Immature natural killer cell (primary cell): ENCODE data around the gene SPRR2G. TPM values are rescaled to one million over a fixed set of nuclear protein-coding genes. Genes with fewer than 3 reads are reported as not detected.
"Not testable (repeated sequence)": the region's sequence is repeated elsewhere in the genome, so short reads cannot be mapped to it uniquely, and the experiment has no call there.

Source experiments
- DNase-seq, 3 donors: peaks; one replicate each; pipeline ENCODE4 v3.0.0; 2022; ENCODE audit warnings: mixed read lengths in 1 of 3
- H3K27ac Mint-ChIP-seq, 6 donors: one replicate each; pipeline ENCODE4 v1.8.0; 2020; ENCODE audit warnings: mixed read lengths in 6 of 6, mild to moderate bottlenecking in 5 of 6, inconsistent platforms in 4 of 6, moderate library complexity in 3 of 6
- H3K27me3 Mint-ChIP-seq, 3 donors: one replicate each; pipeline ENCODE4 v1.8.0; 2020 to 2021; ENCODE audit warnings: low read depth in 3 of 3, mild to moderate bottlenecking in 3 of 3, mixed read lengths in 3 of 3, moderate library complexity in 3 of 3, inconsistent platforms in 1 of 3
- H3K36me3 Mint-ChIP-seq, 3 donors: one replicate each; pipeline ENCODE4 v1.8.0; 2020; ENCODE audit warnings: mixed read lengths in 3 of 3, inconsistent platforms in 2 of 3, mild to moderate bottlenecking in 2 of 3
- H3K4me1 Mint-ChIP-seq, 2 donors: one replicate each; pipeline ENCODE4 v1.8.0; 2020; ENCODE audit warnings: inconsistent platforms in 2 of 2, mild to moderate bottlenecking in 2 of 2, mixed read lengths in 2 of 2, moderate library complexity in 1 of 2
- H3K4me3 Mint-ChIP-seq, 5 donors: one replicate each; pipeline ENCODE4 v1.8.0; 2020; ENCODE audit warnings: mild to moderate bottlenecking in 5 of 5, mixed read lengths in 5 of 5, inconsistent platforms in 3 of 5, moderate library complexity in 3 of 5
- H3K9me3 Mint-ChIP-seq, 6 donors: one replicate each; pipeline ENCODE4 v1.8.0; 2020; ENCODE audit warnings: mild to moderate bottlenecking in 6 of 6, mixed read lengths in 6 of 6, inconsistent platforms in 4 of 6, moderate library complexity in 3 of 6
- polyA plus RNA-seq, 3 donors: library from polyadenylated mRNA; unstranded; fragments of 300-500 nt; fragmentation: Illumina TruSeq; gene quantifications; one replicate each; pipeline ENCODE4 v1.2.3, GENCODE V29; 2021

Gene SPRR2G
- not detected for polyA plus RNA-seq

GRCh38 chr1:153150846-153151245, at the start of gene SPRR2G:
TSS of gene SPRR2G (minus strand) at chr1:153150890. CDS start at chr1:153150110, 780 bp downstream.
- H3K27me3 Mint-ChIP-seq = peaks cover 2 to 11% (median 9%) of the 10 kb centered on the region in 3 donors
- H3K9me3 Mint-ChIP-seq = peaks cover 0 to 3% (median 0%) of the 10 kb centered on the region in 6 donors
- no peaks in the 10 kb centered on the region for H3K4me1 Mint-ChIP-seq
- DNase-seq = no peak
- no peak within 1 kb of the TSS for H3K4me3 Mint-ChIP-seq
- H3K36me3 Mint-ChIP-seq = no peaks in the 10 kb centered on the region
- H3K27ac Mint-ChIP-seq = no peak within 1 kb of the TSS

- Mint-ChIP-seq H3K9me3 (peaks cover 0 to 1% (median 0%) of the 10 kb centered on the region in 6 donors), H3K4me1 (no peaks in the 10 kb centered on the region), H3K4me3 (no peak overlapping the region), H3K36me3 (no peaks in the 10 kb centered on the region), H3K27me3 (peaks cover 5 to 12% (median 9%) of the 10 kb centered on the region in 3 donors), H3K27ac (no peak overlapping the region)
- DNase-seq = no peak
Observed at GRCh38 chr1:153195216-153195615, 44.5 kb upstream of the SPRR2G start.

DNA sequence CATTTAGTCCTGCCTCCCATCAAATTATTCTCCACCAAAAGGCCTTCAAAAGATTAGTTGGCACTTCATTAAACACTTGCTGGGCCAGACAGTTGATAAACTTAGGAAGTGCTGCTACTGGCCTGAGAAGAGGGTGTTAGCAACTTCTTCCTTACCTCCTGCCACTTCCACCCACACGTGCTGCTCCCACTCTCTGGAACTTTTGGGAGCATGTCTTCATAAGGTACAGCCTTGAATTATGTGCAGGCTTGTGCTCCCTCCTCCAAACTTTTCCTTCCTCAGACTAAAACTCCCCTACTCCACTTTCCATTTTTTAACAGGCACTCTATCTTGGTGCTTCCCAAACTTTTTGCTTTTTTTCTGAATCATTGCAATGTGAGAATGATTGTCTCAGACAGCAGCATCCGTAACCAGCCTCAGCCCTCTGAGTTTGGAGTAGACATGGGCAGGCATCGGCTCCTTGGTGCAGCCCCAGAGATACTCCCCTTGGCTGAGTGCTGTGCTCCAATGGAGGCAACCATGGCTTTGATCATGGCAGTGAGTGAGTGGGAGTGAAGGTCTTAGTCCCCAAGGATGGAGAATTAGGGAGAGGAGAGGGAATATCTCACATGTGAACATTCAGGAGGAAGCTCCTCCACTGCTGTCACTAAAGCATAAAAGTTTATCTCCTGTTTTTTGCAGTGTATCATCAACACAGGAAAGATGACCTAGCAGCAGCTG, 43.8 kb upstream of the SPRR2G start:
- H3K4me1 Mint-ChIP-seq = no peaks in the 10 kb centered on the region
- no peak overlapping the region for H3K4me3 Mint-ChIP-seq
- H3K9me3 Mint-ChIP-seq = peaks cover 0 to 1% (median 0%) of the 10 kb centered on the region in 6 donors
- no peaks in the 10 kb centered on the region for H3K36me3 Mint-ChIP-seq
- no peak overlapping the region for H3K27ac Mint-ChIP-seq
- DNase-seq = no peak
- peaks cover 7 to 12% (median 12%) of the 10 kb centered on the region in 3 donors for H3K27me3 Mint-ChIP-seq

- Mint-ChIP-seq H3K27me3 (peaks cover 9 to 14% (median 12%) of the 10 kb centered on the region in 3 donors), H3K4me1 (no peaks in the 10 kb centered on the region), H3K4me3 (no peak overlapping the region), H3K27ac (no peak overlapping the region), H3K9me3 (peaks cover 0 to 4% (median 0%) of the 10 kb centered on the region in 6 donors), H3K36me3 (no peaks in the 10 kb centered on the region)
- DNase-seq = no peak
Observed at GRCh38 chr1:153192697-153193096, 42.0 kb upstream of the SPRR2G start.

- no peak overlapping the region for H3K4me3 Mint-ChIP-seq
- no peak overlapping the region for H3K27ac Mint-ChIP-seq
- no peaks in the 10 kb centered on the region for H3K36me3 Mint-ChIP-seq
- H3K9me3 Mint-ChIP-seq = peaks cover 0 to 8% (median 3%) of the 10 kb centered on the region in 6 donors
- H3K4me1 Mint-ChIP-seq = no peaks in the 10 kb centered on the region
- DNase-seq = no peak
- H3K27me3 Mint-ChIP-seq = peaks cover 13 to 27% (median 13%) of the 10 kb centered on the region in 3 donors
Observed at GRCh38 chr1:153190373-153190772, 39.7 kb upstream of the SPRR2G start.

GRCh38 chr1:153188301-153188700, 37.6 kb upstream of the SPRR2G start:
- H3K4me1 Mint-ChIP-seq, H3K36me3 Mint-ChIP-seq, H3K4me3 Mint-ChIP-seq, H3K27ac Mint-ChIP-seq, DNase-seq: not testable (repeated sequence)
- peaks cover 0 to 14% (median 5%) of the 10 kb centered on the region in 6 donors for H3K9me3 Mint-ChIP-seq
- peaks cover 9 to 34% (median 17%) of the 10 kb centered on the region in 3 donors for H3K27me3 Mint-ChIP-seq

DNA sequence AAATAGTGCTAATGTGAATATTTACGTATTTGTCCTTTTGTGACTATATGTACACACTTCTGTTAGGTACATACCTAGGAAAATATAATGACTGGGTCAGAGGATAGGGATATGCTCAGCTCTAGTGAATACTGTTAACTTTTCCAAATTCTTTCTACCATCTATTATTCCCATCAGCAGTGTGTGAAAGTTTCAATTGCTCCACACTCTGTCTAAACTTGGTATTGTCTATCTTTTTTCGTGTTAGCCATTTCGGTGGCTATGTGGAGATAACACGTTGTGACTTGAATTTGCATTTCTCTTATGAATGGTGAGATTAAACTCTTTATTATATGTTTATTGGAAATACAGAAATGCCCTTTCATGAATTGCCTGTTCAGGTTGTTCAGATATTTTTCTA, 29.9 kb upstream of the SPRR2G start:
- H3K36me3 Mint-ChIP-seq = no peaks in the 10 kb centered on the region
- no peaks in the 10 kb centered on the region for H3K4me1 Mint-ChIP-seq
- no peak overlapping the region for H3K4me3 Mint-ChIP-seq
- H3K27ac Mint-ChIP-seq = no peak overlapping the region
- H3K27me3 Mint-ChIP-seq = peaks cover 9 to 10% (median 9%) of the 10 kb centered on the region in 3 donors
- DNase-seq = no peak
- peaks cover 0 to 6% (median 3%) of the 10 kb centered on the region in 6 donors for H3K9me3 Mint-ChIP-seq

DNA sequence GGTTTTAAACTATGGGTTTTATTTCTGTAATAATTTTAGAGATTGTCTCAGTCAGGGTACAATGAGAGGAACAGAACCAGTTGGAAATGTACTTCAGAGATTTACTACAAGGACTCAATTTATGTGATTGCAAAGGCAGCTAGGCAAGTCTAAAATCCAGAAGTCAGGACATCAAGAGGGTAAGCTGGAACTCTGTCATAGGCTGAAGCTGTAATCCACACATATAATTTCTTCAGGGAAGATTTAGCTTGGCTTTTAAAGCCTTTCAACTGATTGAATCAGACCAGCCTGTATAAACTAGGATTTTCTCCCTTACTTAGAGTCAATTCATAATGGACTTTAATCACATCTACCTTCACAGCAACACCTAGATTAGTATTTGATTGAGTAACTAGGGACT, 28.2 kb upstream of the SPRR2G start:
- H3K27me3 Mint-ChIP-seq = peaks cover 2 to 10% (median 8%) of the 10 kb centered on the region in 3 donors
- no peak overlapping the region for H3K27ac Mint-ChIP-seq
- no peak for DNase-seq
- H3K4me3 Mint-ChIP-seq = no peak overlapping the region
- no peaks in the 10 kb centered on the region for H3K36me3 Mint-ChIP-seq
- H3K9me3 Mint-ChIP-seq = no peaks in the 10 kb centered on the region
- no peaks in the 10 kb centered on the region for H3K4me1 Mint-ChIP-seq

GRCh38 chr1:153174624-153175023, 23.9 kb upstream of the SPRR2G start:
- DNase-seq = no peak
- H3K27ac Mint-ChIP-seq = no peak overlapping the region
- H3K4me1 Mint-ChIP-seq = no peaks in the 10 kb centered on the region
- H3K9me3 Mint-ChIP-seq = no peaks in the 10 kb centered on the region
- no peaks in the 10 kb centered on the region for H3K36me3 Mint-ChIP-seq
- peaks cover 0 to 5% (median 3%) of the 10 kb centered on the region in 3 donors for H3K27me3 Mint-ChIP-seq
- H3K4me3 Mint-ChIP-seq = no peak overlapping the region

GRCh38 chr1:153168686-153169085, 18.0 kb upstream of the SPRR2G start:
- Mint-ChIP-seq H3K36me3 (no peaks in the 10 kb centered on the region), H3K4me1 (no peaks in the 10 kb centered on the region), H3K4me3 (no peak overlapping the region), H3K27me3 (peaks cover 2 to 6% (median 3%) of the 10 kb centered on the region in 3 donors), H3K27ac (no peak overlapping the region), H3K9me3 (no peaks in the 10 kb centered on the region)
- no peak for DNase-seq

DNA sequence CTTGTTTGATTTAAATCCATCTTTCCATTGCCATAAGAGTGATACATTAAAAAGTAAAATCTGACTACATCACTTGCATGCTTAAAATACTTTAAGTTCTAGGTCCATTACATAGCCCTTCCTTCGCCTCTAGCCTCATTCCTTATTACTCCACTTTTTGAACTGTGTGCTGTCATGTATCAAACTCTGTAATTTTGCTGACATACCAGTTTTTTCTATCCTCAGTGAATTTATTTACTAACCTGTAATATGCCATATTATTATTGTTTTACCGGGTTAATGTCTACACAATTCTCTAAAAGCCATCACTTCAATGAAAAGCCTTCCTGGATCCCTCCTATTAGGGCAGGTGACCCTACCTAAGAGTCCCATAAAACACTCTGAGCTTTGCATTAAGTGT, 4.9 kb upstream of the SPRR2G start:
- H3K27ac Mint-ChIP-seq = no peak overlapping the region
- peaks cover 0 to 4% (median 2%) of the 10 kb centered on the region in 3 donors for H3K27me3 Mint-ChIP-seq
- DNase-seq = no peak
- no peak overlapping the region for H3K4me3 Mint-ChIP-seq
- peaks cover 0 to 5% (median 0%) of the 10 kb centered on the region in 3 donors for H3K36me3 Mint-ChIP-seq
- peaks cover 0 to 9% (median 7%) of the 10 kb centered on the region in 6 donors for H3K9me3 Mint-ChIP-seq
- no peaks in the 10 kb centered on the region for H3K4me1 Mint-ChIP-seq

DNA sequence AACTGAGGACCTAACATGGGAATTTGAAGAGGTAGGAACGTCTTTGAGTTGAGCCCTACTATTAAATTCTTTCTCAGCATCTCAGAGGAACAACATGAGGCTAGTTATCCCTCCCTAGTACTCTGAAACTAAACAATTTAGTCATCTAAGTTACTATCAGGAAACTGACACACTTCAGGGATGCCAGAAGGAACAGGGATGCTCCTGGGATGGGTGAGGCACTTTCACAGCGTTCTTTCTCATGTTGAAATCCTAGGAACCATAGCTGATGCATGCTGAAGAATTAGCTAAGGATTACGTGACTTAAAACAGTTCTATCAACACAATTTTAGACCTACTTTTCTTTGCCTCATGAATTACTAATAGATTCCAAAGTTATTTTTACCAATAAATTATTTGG, 1.8 kb upstream of the SPRR2G start:
- no peak for DNase-seq
- no peak overlapping the region for H3K4me3 Mint-ChIP-seq
- H3K27me3 Mint-ChIP-seq = peaks cover 2 to 10% (median 9%) of the 10 kb centered on the region in 3 donors
- H3K4me1 Mint-ChIP-seq = no peaks in the 10 kb centered on the region
- H3K9me3 Mint-ChIP-seq = peaks cover 0 to 5% (median 0%) of the 10 kb centered on the region in 6 donors
- H3K27ac Mint-ChIP-seq = no peak overlapping the region
- H3K36me3 Mint-ChIP-seq = no peaks in the 10 kb centered on the region

DNA sequence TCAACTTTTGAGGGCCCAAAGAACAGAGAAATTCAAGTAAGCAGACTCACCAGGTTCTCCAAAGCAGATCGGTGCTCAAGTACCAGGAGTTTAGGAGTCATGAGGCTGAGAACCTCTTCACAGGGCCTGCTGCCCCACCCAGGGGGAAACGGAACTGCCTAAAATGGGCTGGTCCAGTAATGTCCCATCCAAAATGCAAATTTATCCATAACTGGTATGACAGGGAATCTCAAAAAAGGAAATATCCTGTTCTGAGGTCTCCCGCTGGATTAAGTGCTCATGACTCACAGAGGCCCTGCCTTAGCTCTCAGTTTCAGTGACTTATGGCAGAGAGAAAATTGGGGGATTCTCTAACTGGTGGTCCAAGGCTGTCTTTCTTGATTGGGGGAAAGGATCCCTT, 9.3 kb downstream of the SPRR2G start:
- peaks cover 0 to 3% (median 0%) of the 10 kb centered on the region in 6 donors for H3K9me3 Mint-ChIP-seq
- no peaks in the 10 kb centered on the region for H3K36me3 Mint-ChIP-seq
- H3K4me1 Mint-ChIP-seq = no peaks in the 10 kb centered on the region
- H3K27ac Mint-ChIP-seq = no peak overlapping the region
- H3K4me3 Mint-ChIP-seq = no peak overlapping the region
- H3K27me3 Mint-ChIP-seq = peaks cover 3 to 14% (median 5%) of the 10 kb centered on the region in 3 donors
- DNase-seq = no peak

DNA sequence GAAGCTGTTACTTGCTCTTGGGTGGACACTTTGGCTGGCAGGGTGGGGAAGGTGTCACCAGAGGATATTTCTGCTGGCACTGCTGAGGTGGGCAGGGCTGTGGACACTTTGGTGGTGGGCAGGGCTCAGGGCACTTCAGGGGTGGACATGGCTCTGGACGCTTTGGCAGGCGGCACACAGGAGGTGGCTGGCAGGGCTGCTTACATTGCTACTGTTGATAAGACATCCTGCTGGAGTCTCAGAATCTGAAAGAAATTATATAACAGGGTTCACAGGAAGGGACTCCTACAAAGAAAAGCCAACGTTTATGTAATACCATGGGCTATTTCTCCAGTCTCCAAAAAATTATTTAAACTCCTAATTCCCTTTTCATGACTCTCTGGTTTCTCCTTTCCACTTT, 10.2 kb downstream of the SPRR2G start:
- Mint-ChIP-seq H3K27ac (no peak overlapping the region), H3K4me3 (no peak overlapping the region), H3K4me1 (no peaks in the 10 kb centered on the region), H3K27me3 (peaks cover 5 to 16% (median 8%) of the 10 kb centered on the region in 3 donors), H3K36me3 (no peaks in the 10 kb centered on the region), H3K9me3 (peaks cover 0 to 3% (median 0%) of the 10 kb centered on the region in 6 donors)
- no peak for DNase-seq

GRCh38 chr1:153133743-153134142, 16.9 kb downstream of the SPRR2G start:
- H3K4me3 Mint-ChIP-seq = no peak overlapping the region
- H3K36me3 Mint-ChIP-seq = no peaks in the 10 kb centered on the region
- H3K27ac Mint-ChIP-seq = no peak overlapping the region
- peaks cover 5 to 13% (median 11%) of the 10 kb centered on the region in 3 donors for H3K27me3 Mint-ChIP-seq
- DNase-seq = no peak
- peaks cover 0 to 2% (median 0%) of the 10 kb centered on the region in 6 donors for H3K9me3 Mint-ChIP-seq
- no peaks in the 10 kb centered on the region for H3K4me1 Mint-ChIP-seq
